DND-41 (cell line): ENCODE results near the gene PLA2G4A.

Experiments
- ATAC-seq: fragments of 200-7000 bp; cut with Tn5 transposase; 3 replicates; pipeline ENCODE4 v1.9.1; 2021; ENCODE audit warnings: low read depth; ENCODE audit not compliant: insufficient read depth
- DNase-seq: peaks from one replicate; pipeline ENCODE4 v3.0.0-alpha.2; 2020
- H2AFZ ChIP-seq: 2 replicates; pipeline ENCODE4 v1.6.0; 2012; ENCODE audit warnings: low read depth, low read length
- H3K27ac ChIP-seq: 2 replicates; pipeline ENCODE4 v1.5.1; 2012; ENCODE audit warnings: low read length, inconsistent platforms
- H3K27me3 ChIP-seq: fragments of 200-600 bp; sonication (generic); 2 replicates; pipeline ENCODE4 v1.6.0; 2012; ENCODE audit warnings: low read length, mild to moderate bottlenecking, inconsistent platforms; ENCODE audit not compliant: insufficient read depth, poor library complexity
- H3K36me3 ChIP-seq: 2 replicates; pipeline ENCODE4 v1.5.1; 2012; ENCODE audit warnings: low read length, inconsistent platforms; ENCODE audit not compliant: insufficient read depth
- H3K4me1 ChIP-seq: 2 replicates; pipeline ENCODE4 v1.5.1; 2012; ENCODE audit warnings: mild to moderate bottlenecking, low read length; ENCODE audit not compliant: insufficient read depth
- H3K4me2 ChIP-seq: 2 replicates; pipeline ENCODE4 v1.6.0; 2012; ENCODE audit warnings: mild to moderate bottlenecking, moderate library complexity, low read length, inconsistent platforms; ENCODE audit not compliant: insufficient read depth
- H3K4me3 ChIP-seq, 2 experiments: fragments of 200-600 bp in 1 of 2; shearing (Covaris generic) in 1 of 2; 2 replicates each; pipeline ENCODE4 v1.5.1; 2012 to 2016; ENCODE audit warnings: inconsistent platforms in 2 of 2, low read length in 2 of 2, mild to moderate bottlenecking in 2 of 2, low read depth in 1 of 2, moderate library complexity in 1 of 2
- H3K79me2 ChIP-seq: 2 replicates; pipeline ENCODE4 v1.6.0; 2012; ENCODE audit warnings: low read length, inconsistent platforms; ENCODE audit not compliant: insufficient read depth
- H3K9ac ChIP-seq: 2 replicates; pipeline ENCODE4 v1.6.0; 2012; ENCODE audit warnings: low read depth, mild to moderate bottlenecking, inconsistent platforms, low read length, moderate library complexity
- H3K9me3 ChIP-seq: 2 replicates; pipeline ENCODE4 v1.5.1; 2012; ENCODE audit warnings: low read length, moderate library complexity, mild to moderate bottlenecking, inconsistent platforms; ENCODE audit not compliant: insufficient read depth, severe bottlenecking
- H4K20me1 ChIP-seq: 2 replicates; pipeline ENCODE4 v1.6.0; 2012; ENCODE audit warnings: low read length; ENCODE audit not compliant: insufficient read depth
- CTCF ChIP-seq: IDR thresholded peaks from 2 replicates; pipeline ENCODE4 v1.5.1; 2012; ENCODE audit warnings: borderline replicate concordance, low read length, moderate library complexity, mild to moderate bottlenecking; ENCODE audit not compliant: poor library complexity, severe bottlenecking; ENCODE audit errors: extremely low read depth
- EZH2 ChIP-seq: IDR thresholded peaks from 3 replicates; pipeline ENCODE4 v1.6.1; 2012; ENCODE audit warnings: borderline replicate concordance, low read depth, mild to moderate bottlenecking, moderate library complexity, low read length, inconsistent platforms; ENCODE audit not compliant: severe bottlenecking

PLA2G4A gene

GRCh38 chr1:186872291-186872690 lies 43.5 kb downstream of the PLA2G4A start:
- H4K20me1 ChIP-seq = no peaks in the 10 kb centered on the region

GRCh38 chr1:186873687-186874086 lies 44.9 kb downstream of the PLA2G4A start:
- no peaks in the 10 kb centered on the region for H3K4me1 ChIP-seq
- H3K36me3 ChIP-seq = no peaks in the 10 kb centered on the region
- no peaks in the 10 kb centered on the region for H3K79me2 ChIP-seq
- no peak overlapping the region for H3K4me2 ChIP-seq
- DNase-seq = no peak
- H2AFZ ChIP-seq = no peak overlapping the region
- no peak overlapping the region for H3K27ac ChIP-seq
- H3K27me3 ChIP-seq = no peaks in the 10 kb centered on the region
- no peaks in the 10 kb centered on the region for H3K9me3 ChIP-seq
- H3K4me3 ChIP-seq = no peak overlapping the region
- no peak overlapping the region for H3K9ac ChIP-seq
- no peak for ATAC-seq
- TF ChIP-seq CTCF (no peak), EZH2 (no peak)
- H4K20me1 ChIP-seq = no peaks in the 10 kb centered on the region

More at GRCh38 chr1:186872291-186872690, 43.5 kb downstream of the PLA2G4A start:
- H3K9ac ChIP-seq = no peak overlapping the region
- no peaks in the 10 kb centered on the region for H3K79me2 ChIP-seq
- no peaks in the 10 kb centered on the region for H3K36me3 ChIP-seq
- H3K27ac ChIP-seq = no peak overlapping the region
- no peak for ATAC-seq
- no peak overlapping the region for H3K4me2 ChIP-seq
- no peaks in the 10 kb centered on the region for H3K27me3 ChIP-seq
- no peak overlapping the region for H2AFZ ChIP-seq
- no peak for DNase-seq
- H3K4me1 ChIP-seq = no peaks in the 10 kb centered on the region
- no peak for TF ChIP-seq EZH2
- no peak overlapping the region for H3K4me3 ChIP-seq
- no peaks in the 10 kb centered on the region for H3K9me3 ChIP-seq

- H3K9ac ChIP-seq = no peak overlapping the region
These were observed 47.4 kb downstream of the PLA2G4A start for GRCh38 chr1:186875896-186876835.

More at GRCh38 chr1:186875896-186876835, 47.4 kb downstream of the PLA2G4A start:
- TF ChIP-seq CTCF = no peak
- TF ChIP-seq EZH2 = no peak
- H3K79me2 ChIP-seq = no peaks in the 10 kb centered on the region
- no peaks in the 10 kb centered on the region for H3K27me3 ChIP-seq
- H3K27ac ChIP-seq = no peak overlapping the region
- H4K20me1 ChIP-seq = no peaks in the 10 kb centered on the region
- H3K4me2 ChIP-seq = no peak overlapping the region
- no peaks in the 10 kb centered on the region for H3K4me1 ChIP-seq
- H2AFZ ChIP-seq = no peak overlapping the region
- DNase-seq = no peak
- no peaks in the 10 kb centered on the region for H3K36me3 ChIP-seq
- H3K4me3 ChIP-seq = no peak overlapping the region
- no peaks in the 10 kb centered on the region for H3K9me3 ChIP-seq
- ATAC-seq = no peak
